Activated effector memory CD4-positive, alpha-beta T cell treated with Interleukin-2 at 50 U/mL for 16 hours (primary cell): ENCODE results near the gene RERE.
"Not testable (repeated sequence)": the region's sequence is repeated elsewhere in the genome, so short reads cannot be mapped to it uniquely, and the experiment has no call there.

Experiments
- DNase-seq: peaks from one replicate; pipeline ENCODE4 v3.0.0-alpha.2; 2020

Gene RERE

GRCh38 chr1:8598783-8599182, 218.7 kb downstream of the RERE start:
- no peak for DNase-seq

GRCh38 chr1:8598060-8598724, 219.2 kb downstream of the RERE start:
- no peak for DNase-seq

GRCh38 chr1:8597455-8597854, 220.0 kb downstream of the RERE start:
- DNase-seq: no peak

- DNase-seq: no peak
Observed at GRCh38 chr1:8595941-8596340, 221.5 kb downstream of the RERE start.

- DNase-seq: no peak
Observed at GRCh38 chr1:8595332-8595731, 222.1 kb downstream of the RERE start.

- not testable (repeated sequence) for DNase-seq
Observed at GRCh38 chr1:8593292-8593691, 224.1 kb downstream of the RERE start.

- DNase-seq: no peak
Observed at GRCh38 chr1:8591569-8591968, 225.9 kb downstream of the RERE start.

GRCh38 chr1:8590721-8591351, 226.6 kb downstream of the RERE start:
- no peak for DNase-seq

- DNase-seq: no peak
Observed at GRCh38 chr1:8589571-8589970, 227.9 kb downstream of the RERE start.

GRCh38 chr1:8587784-8588183, 229.7 kb downstream of the RERE start:
- DNase-seq: no peak

GRCh38 chr1:8586438-8586837, 231.0 kb downstream of the RERE start:
- no peak for DNase-seq

GRCh38 chr1:8584316-8584715, 233.1 kb downstream of the RERE start:
- no peak for DNase-seq

- DNase-seq: no peak
Observed at GRCh38 chr1:8583031-8583430, 234.4 kb downstream of the RERE start.

- DNase-seq: no peak
Observed at GRCh38 chr1:8580566-8580965, 236.9 kb downstream of the RERE start.

- no peak for DNase-seq
Observed at GRCh38 chr1:8578936-8579335, 238.5 kb downstream of the RERE start.

GRCh38 chr1:8578132-8578877, 239.1 kb downstream of the RERE start:
- no peak for DNase-seq

- no peak for DNase-seq
Observed at GRCh38 chr1:8574985-8575384, 242.5 kb downstream of the RERE start.

- no peak for DNase-seq
Observed at GRCh38 chr1:8572106-8572505, 245.3 kb downstream of the RERE start.

- no peak for DNase-seq
Observed at GRCh38 chr1:8571200-8571984, 246.0 kb downstream of the RERE start.

GRCh38 chr1:8570465-8570864, 247.0 kb downstream of the RERE start:
- no peak for DNase-seq

- no peak for DNase-seq
Observed at GRCh38 chr1:8569242-8569641, 248.2 kb downstream of the RERE start.

GRCh38 chr1:8568837-8569236, 248.6 kb downstream of the RERE start:
- DNase-seq: no peak

- DNase-seq: no peak
Observed at GRCh38 chr1:8567146-8567545, 250.3 kb downstream of the RERE start.
